ENCODE measurements around the gene EP400. TPM values are rescaled to one million over a fixed set of nuclear protein-coding genes. Genes with fewer than 3 reads are reported as not detected.

The EP400 gene
- total and polyA plus RNA-seq, 8 donors: 5.2 to 39.8 (median 21.6) TPM

DNA sequence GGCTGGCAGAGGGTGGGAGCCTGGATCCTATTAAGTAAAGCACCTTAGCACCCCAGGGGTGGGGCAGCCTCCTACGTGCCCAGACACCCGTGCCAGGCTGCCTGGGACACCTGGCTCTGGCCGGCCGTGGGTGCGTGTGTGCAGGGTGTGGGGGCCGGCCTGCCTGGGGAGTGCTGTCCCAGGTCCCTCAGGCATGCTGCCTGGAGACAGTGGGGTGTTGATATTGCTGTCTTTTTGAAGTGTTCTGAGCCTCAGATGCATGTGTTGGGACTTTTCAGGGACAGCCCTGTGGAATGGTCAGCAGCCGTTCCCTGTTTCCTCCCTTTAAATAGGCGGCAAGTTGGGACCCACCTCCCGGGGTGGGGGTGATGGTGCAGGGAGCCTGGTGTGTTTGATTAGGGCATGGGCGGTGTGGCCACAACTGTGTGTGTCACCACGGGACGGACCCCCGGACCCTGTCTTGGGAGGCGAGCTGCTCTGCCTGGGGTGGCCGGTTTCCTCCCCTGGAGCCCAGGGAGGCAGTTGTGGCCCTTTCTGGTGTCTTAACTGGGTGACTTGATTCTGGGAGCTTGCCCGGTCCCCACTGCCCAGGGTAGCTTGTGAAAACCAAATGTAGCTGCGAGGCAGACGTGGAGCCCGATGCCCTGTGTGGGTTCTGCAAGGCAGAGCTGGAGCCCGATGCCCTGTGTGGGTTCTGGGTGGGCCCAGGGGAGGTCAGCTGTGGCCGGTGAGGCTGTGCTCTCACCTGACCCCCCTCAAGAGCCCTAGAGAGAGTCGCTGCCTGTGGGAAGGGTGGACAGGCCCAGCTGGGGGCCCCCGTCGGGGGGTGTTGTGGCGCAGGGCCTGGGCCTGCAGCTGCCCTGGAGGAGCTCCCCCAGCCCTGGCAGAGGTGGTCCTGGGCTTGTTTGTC is 47.2 kb upstream of the EP400 start:
- Histone ChIP-seq H3K4me3 (peak overlapping the region in 1 of 4 donors; percentile 15), H3K36me3 (peaks cover 0 to 38% (median 33%) of the 10 kb centered on the region in 4 donors), H3K27ac (peak overlapping the region in 4 of 5 donors; percentile 1 to 60 (median 52)), H3K27me3 (no peaks in the 10 kb centered on the region), H3K9me3 (no peaks in the 10 kb centered on the region), H3K4me1 (peaks cover 45 to 80% (median 63%) of the 10 kb centered on the region in 4 donors)
- DNase-seq: no peak
- TF ChIP-seq POLR2A (IDR thresholded peaks at IDR 0.05): no peak
- no peak for TF ChIP-seq POLR2AphosphoS5 (IDR thresholded peaks at IDR 0.05)
- TF ChIP-seq, protein P1, sequence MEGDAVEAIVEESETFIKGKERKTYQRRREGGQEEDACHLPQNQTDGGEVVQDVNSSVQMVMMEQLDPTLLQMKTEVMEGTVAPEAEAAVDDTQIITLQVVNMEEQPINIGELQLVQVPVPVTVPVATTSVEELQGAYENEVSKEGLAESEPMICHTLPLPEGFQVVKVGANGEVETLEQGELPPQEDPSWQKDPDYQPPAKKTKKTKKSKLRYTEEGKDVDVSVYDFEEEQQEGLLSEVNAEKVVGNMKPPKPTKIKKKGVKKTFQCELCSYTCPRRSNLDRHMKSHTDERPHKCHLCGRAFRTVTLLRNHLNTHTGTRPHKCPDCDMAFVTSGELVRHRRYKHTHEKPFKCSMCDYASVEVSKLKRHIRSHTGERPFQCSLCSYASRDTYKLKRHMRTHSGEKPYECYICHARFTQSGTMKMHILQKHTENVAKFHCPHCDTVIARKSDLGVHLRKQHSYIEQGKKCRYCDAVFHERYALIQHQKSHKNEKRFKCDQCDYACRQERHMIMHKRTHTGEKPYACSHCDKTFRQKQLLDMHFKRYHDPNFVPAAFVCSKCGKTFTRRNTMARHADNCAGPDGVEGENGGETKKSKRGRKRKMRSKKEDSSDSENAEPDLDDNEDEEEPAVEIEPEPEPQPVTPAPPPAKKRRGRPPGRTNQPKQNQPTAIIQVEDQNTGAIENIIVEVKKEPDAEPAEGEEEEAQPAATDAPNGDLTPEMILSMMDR (IDR thresholded peaks at IDR 0.05): no peak
- no peak for TF ChIP-seq EP300 (IDR thresholded peaks at IDR 0.05)
- 65 to 77% (median 72%) methylated on average over 16 to 25 of the region's 25 CpGs for WGBS, 5 donors
- intact Hi-C loops (cut with DNase I; ENCODE audit: low total_unique reads): no loop called here

DNA sequence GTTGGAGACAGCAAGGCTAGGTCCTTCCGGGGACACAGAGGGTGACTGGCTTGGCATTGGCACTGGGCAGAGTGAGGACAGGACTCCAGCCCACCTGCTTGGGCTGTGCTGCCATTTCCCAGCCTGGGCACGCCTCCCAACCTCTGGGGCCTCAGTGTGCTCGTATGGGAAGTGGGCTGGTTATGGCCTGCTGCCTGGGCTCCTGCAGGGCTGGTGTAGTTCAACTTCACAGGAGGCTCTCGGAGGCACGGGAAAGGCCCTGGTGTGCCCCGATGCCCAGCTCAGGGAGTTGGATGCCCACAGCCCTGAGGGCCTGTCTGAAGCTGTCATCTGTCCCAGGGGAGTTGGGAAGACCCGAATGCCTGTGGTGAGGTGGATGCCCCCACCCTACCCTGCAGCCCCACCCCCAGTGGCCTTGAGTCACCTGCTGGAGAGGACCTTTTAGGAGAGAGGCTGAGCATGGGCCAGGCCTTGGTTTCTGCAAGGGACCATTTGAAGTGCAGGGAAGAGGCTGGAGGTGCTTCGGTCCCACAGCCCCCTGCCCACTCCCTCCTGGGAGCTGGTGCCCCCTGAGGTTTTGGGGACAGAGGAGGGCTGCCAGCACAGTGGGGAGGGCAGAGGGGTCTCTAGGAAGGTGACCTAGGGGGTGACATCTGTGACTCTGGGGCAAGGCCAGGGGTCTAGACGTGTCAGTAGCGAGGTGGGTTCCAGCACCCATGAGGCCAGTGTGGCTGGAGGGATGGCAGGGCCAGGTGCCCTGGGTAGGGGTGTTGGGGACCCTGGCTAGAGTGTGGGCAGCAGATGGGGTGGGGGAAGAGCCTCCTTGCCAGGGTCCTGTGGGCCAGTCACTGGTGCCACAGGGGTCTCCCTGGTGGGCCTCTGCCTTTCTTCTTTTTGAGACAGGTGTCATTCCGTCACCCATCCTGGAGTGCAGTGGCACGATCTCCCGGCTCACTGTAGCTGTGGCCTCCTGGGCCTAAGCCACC is 46.2 kb upstream of the EP400 start:
- Histone ChIP-seq H3K27me3 (no peaks in the 10 kb centered on the region), H3K27ac (peak overlapping the region in 1 of 5 donors; percentile 60), H3K9me3 (no peaks in the 10 kb centered on the region), H3K36me3 (peaks cover 8 to 43% (median 39%) of the 10 kb centered on the region in 4 donors), H3K4me1 (peaks cover 36 to 70% (median 53%) of the 10 kb centered on the region in 4 donors), H3K4me3 (no peak overlapping the region)
- DNase-seq: no peak
- 87 to 92% (median 88%) methylated on average over 12 to 13 of the region's 13 CpGs for WGBS, 5 donors
- intact Hi-C loops (cut with DNase I; ENCODE audit: low total_unique reads): no loop called here
- TF ChIP-seq, protein P1 (IDR thresholded peaks at IDR 0.05): no peak
- TF ChIP-seq POLR2AphosphoS5 (IDR thresholded peaks at IDR 0.05) (no peak), POLR2A (IDR thresholded peaks at IDR 0.05) (no peak)

GRCh38 chr12:131904346-131904745 is 45.4 kb upstream of the EP400 start:
- no peak for DNase-seq
- no peak overlapping the region for H3K4me3 ChIP-seq
- 78 to 97% (median 87%) methylated on average over 5 of the region's 5 CpGs; no CpG with 5 or more reads in 1 of the 5 donors for WGBS, 5 donors
- TF ChIP-seq POLR2AphosphoS5 (IDR thresholded peaks at IDR 0.05): no peak
- TF ChIP-seq, protein P1 (IDR thresholded peaks at IDR 0.05): no peak
- TF ChIP-seq EP300 (IDR thresholded peaks at IDR 0.05): no peak
- TF ChIP-seq POLR2A (IDR thresholded peaks at IDR 0.05): no peak
- no peaks in the 10 kb centered on the region for H3K27me3 ChIP-seq
- H3K36me3 ChIP-seq: peaks cover 16 to 47% (median 40%) of the 10 kb centered on the region in 4 donors
- H3K9me3 ChIP-seq: no peaks in the 10 kb centered on the region
- peaks cover 36 to 63% (median 51%) of the 10 kb centered on the region in 4 donors for H3K4me1 ChIP-seq
- H3K27ac ChIP-seq: no peak overlapping the region
- intact Hi-C loops (cut with DNase I; ENCODE audit: low total_unique reads): no loop called here
